CD4-positive, alpha-beta T cell treated with Interleukin-15 for 1 hour (primary cell): ENCODE results near the gene COL26A1.
"Not testable (repeated sequence)": the region's sequence is repeated elsewhere in the genome, so short reads cannot be mapped to it uniquely, and the experiment has no call there.

Experiments used
- DNase-seq: peaks from one replicate; pipeline ENCODE4 v3.0.0-alpha.2; 2020

The COL26A1 gene

DNA sequence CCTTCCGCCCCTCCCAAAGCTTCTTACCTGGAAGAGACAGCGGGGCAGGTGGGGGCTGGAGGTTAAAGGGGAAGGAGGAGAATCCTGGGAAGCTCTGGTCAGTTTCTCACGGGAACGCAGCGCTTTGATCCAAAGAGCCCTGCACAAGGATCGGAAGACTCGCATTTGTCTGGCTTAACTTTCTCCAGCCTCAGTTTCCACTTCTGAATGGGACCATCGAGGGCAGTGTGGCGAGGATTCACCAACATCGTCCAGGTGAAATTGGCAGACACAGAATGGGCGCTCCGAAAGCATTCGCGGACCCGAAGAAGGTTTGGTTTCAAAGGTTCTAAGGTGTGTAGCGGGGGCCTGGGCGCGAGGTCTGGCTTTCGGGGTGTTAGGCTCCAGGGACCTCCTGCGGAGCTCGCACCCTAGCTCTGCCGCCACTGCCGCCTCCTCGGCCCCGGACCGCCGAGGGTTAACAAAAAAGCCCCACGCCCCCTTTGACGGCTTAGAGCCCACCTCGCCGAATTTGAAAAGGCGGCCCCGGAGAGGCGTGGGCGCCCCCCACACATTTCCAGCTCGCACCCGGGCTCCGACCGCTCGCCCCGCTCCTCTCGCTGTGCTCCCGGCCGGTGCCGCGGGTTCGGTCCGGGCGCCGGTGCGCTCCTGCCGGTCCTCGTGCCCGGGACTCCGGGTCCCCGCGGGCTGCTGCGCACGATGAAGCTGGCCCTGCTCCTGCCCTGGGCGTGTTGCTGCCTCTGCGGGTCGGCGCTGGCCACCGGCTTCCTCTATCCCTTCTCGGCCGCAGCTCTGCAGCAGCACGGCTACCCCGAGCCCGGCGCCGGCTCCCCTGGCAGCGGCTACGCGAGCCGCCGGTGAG lies at the start of gene COL26A1:
Gene COL26A1 (plus strand): TSS at position 542 of the 862 bp plus-strand sequence. CDS start 158 bp downstream, at position 700.
- DNase-seq: no peak

DNA sequence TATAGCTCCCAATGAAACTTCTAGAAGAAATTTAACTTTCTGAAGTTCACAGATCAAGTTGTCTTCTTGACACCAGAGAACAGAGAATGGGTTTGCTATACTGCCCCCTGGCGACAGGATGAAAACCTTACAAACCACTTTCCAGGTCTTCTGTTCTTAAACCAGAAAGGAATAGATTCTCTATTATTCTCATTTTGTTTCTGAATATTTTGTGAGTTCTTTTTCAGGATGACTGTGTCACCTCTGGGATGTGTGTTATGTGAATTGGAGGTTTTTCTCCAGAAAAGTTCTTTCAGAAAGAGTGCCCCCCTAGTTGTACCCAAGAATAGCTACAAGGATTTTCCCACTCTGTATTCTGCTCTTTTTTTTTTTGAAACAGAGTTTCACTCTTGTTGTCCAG lies 47.3 kb upstream of the COL26A1 start:
- peak; percentile 41 for DNase-seq

DNA sequence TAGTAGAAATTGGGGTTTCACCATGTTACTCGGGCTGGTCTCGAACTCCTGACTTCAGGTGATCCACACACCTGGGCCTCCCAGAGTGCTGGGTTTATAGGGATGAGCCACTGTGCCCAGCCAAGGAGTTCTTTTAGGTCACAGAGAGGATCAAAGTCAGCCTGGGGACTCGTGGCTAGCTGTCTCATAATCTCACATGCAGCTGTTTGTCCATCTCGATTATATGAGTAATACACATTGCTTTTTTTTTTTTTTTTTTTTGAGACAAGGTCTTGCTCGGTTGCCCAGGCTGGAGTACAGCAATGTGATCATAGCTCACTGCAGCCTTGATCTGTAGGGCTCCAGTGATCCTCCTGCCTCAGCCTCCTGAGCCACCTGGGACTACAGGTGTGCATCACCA lies 43.3 kb upstream of the COL26A1 start:
- DNase-seq: no peak

DNA sequence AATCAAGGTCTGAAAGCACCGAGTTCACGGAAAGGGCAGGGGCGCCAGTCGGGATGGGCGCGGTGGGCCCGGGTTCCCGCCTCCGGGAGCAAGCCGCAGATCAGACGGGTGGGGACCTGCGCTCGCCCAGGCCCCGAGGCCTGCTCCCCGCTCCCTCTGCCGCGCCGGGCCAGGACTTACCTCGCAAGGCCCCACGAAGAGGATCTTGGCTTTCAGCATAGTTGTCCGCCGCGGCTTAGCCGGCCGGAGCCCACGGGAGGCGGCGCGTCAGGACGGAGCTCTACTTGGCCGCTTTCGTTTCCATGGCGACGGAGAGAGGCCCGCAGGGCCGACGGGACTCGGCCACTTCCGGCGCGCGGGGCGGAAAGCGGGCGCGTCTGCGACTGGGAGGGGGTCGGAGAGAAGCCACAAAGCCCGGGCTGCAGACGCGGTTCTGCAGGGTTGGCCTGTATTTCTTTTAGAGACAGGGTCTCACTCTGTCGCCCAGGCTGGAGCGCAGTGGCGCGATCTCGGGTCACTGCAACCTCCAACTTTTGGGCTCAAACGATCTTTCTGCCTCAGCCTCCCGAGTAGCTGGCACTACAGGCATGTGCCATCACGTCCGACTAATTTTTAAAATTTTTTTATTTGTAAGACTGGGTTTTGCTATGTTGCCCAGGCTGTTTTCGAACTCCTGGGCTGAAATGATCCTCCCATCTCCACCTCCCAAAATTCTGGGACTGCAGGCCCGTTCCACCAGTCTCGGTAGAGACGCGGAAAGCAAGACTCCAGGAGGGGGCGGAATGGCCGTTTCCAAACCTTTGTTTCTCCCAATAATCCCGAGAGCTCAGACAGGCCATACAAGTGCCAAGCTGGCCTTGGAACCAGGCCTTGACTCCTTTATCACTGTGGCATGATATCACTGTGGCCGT lies 40.9 kb upstream of the COL26A1 start, which contains the start of gene IFT22:
Gene IFT22 (minus strand): TSS at position 322 of the 911 bp plus-strand sequence. CDS start 103 bp downstream, at position 219.
- peak; percentile 89 for DNase-seq

DNA sequence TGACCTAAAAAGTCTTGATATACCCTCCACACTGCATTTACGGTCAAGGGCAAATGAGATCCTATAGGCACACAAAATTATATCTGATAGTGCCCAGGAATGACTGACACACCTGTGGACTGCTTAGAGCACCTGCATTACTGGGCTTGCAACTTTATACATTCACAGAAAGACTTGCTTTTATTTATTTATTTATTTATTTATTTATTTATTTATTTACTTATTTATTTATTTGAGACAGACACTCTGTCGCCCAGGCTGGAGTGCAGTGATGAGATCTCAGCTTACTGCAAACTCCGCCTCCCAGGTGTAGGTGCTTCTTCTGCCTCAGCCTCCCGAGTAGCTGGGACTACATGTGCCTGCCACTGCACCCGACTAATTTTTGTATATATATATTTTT lies 34.5 kb upstream of the COL26A1 start:
- no peak for DNase-seq

DNA sequence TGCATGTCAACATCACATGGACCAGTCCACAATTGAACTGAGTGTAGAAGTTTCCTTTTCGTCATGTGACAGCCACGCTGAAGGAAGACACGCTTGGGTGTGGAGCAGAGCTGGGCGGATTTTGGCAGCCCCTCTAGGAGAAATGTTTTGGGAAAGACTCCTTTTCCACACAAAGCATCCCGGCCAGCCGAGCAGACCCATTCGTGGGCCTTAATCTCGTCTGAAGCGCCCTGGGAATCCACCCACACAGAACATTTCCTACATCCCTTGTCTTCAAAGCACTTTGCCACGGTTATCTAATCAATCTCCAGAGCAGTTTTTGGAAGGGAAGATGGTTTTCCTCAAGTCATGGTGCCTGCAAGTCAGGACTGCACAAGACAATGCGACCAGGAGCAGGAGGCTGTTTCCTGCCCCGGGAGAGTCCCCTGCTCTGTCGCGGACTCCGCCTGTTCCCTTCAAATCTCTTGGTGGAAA lies 32.6 kb upstream of the COL26A1 start:
- DNase-seq: no peak

DNA sequence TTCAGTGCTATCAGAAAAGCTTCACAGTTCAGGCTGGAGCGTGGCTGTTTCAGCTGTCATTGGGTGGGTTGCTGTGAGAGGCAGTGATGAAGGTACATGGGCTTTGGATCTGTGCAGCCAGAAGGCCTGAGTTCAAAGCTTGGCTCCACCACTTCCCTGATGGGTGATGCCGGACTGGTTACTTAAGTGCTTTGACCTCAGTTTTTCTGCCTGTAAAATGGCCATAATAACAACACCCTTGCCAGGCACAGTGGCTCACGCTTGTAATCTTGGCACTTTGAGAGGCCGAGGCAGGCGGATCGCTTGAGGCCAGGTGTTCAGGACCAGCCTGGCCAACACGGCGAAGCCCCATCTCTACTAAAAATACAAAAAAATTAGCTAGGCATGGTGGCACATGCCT lies 30.6 kb upstream of the COL26A1 start:
- DNase-seq: no peak

DNA sequence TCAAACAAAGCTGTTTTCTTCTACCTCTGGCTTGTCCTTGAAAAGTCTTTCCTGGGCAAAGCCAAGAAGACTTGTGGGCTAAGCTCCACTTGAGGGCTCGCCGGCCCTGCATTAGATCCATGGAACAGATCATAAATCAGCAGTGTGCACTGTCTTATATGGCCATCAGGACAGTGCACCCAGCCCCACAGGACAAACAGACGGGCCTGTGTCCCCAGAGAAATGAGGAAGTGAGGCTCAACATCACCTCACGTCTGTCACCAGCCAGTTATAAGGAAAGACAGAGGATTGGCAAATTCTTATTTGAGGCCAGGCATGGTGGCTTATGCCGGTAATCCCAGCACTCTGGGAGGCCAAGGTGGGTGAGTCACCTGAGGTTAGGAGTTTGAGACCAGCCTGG lies 28.8 kb upstream of the COL26A1 start:
- DNase-seq: no peak

DNA sequence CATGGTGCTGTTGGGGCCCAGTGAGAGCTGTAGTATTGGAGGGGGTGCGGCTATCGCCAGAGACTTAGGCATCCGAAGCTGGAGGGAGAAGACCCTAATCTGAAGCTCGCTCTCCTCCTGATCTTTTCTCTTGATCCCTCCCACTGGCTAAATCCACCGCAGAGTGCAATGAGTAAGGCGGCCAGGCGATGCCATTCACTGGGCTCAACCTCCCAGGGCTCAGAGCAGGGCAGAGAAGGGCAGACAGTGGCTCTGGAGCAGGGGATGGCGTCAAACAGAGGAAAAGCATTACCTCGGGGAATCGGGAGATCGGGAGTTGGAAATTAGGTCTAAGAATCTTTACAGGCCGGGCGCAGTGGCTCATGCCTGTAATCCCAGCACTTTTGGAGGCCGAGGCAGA lies 22.3 kb upstream of the COL26A1 start:
- no peak for DNase-seq

DNA sequence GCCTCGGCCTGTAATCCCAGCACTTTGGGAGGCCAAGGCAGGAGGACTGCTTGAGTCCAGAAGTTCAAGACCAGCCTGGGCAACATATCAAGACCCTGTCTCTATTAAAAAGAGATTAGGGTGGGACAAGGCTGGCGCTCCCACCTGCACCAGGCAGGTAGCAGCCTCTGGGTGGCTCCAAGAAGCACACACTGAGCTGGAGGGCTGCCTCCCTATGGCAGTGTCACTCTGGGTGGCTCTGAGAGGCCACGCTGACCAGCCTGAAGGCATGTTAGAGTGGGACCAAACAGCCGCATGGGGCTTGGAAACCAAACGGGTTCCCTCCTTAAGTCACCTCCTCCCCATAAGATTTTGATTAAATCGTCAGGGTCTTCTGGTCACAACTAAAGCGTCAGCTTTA lies 19.8 kb upstream of the COL26A1 start:
- no peak for DNase-seq

DNA sequence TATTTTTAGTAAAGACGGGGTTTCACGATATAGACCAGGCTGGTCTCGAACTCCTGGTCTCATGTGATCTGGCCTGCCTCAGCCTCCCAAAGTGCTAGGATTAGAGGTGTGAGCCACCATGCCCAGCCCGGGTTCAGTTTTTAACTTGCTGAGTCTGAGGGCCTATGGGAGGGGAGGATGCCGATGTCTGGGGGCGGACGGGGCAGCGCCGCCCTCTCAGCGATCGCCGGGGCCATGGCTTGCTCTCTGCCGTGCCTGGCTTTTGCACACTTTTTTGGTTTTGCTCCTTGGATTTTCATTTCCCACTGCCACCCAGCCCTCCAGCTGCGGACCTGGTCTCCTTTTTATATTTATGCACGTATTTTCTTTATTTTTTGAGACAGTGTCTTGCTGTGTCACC lies 15.2 kb upstream of the COL26A1 start:
- DNase-seq: no peak

DNA sequence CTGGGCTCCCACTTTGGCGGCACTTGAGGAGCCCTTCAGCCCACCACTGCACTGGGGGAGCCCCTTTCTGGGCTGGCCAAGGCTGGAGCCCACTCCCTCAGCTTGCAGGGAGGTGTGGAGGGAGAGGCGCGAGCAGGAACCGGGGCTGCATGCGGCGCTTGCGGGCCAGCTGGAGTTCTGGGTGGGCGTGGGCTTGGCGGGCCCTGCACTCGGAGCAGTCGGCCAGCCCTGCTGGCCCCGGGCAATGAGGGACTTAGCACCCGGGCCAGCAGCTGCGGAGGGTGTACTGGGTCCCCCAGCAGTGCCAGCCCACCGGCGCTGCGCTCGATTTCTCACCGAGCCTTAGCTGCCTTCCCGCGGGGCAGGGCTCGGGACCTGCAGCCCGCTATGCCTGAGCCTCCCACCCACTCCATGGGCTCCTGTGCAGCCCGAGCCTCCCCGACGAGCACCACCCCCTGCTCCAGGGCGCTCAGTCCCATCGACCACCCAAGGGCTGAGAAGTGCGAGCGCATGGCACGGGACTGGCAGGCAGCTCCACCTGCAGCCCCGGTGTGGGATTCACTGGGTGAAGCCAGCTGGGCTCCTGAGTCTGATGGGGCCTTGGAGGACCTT lies 14.1 kb upstream of the COL26A1 start:
- DNase-seq: not testable (repeated sequence)

DNA sequence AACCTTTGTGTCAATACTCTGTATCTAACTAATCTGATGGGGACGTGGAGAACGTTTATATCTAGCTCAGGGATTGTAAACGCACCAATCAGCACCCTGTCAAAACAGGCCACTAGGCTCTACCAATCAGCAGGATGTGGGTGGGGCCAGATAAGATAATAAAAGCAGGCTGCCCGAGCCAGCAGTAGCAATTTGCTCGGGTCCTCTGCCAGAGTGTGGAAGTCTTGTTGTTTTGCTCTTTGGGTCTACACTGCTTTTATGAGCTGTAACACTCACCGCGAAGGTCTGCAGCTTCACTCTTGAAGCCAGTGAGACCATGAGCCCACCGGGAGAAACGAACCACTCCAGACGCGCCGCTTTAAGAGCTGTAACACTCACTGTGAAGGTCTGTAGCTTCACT lies 13.4 kb upstream of the COL26A1 start:
- DNase-seq: not testable (repeated sequence)

DNA sequence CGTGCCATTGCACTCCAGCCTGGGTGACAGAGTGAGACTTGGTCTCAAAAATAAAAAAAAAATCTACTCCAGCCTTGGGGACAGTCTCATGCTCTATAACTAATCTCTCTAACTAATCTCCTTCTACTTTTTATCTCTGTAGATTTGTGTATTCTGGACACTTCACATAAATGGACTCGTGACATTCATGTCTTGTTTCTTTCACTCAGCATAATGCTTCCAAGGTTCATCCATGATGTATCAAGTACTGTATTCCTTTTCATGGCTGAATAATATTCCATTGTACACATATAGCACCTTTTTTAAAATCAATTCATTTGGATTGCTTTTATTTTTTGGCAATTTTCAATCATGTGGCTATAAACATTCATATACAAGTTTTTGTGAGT lies 9.8 kb upstream of the COL26A1 start:
- no peak for DNase-seq

DNA sequence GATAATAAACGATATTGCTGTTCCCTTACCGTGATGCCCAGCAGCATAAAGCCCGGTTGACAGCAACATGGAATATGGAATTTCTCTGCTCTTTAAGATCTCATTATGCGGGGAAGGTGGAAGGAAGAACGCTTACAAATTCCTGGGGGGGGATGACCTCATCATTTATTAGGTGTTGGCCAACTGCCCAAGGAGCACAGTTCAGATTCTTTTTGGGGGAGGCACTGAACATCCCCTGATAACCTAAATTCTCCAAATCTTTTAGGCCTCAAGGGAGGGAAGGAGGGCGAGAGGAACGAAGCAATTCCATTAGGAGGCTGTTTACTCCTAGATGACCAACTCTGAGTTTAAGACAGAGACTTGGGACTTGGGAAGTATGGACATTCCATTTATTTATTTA lies 5.2 kb upstream of the COL26A1 start:
- DNase-seq: no peak

DNA sequence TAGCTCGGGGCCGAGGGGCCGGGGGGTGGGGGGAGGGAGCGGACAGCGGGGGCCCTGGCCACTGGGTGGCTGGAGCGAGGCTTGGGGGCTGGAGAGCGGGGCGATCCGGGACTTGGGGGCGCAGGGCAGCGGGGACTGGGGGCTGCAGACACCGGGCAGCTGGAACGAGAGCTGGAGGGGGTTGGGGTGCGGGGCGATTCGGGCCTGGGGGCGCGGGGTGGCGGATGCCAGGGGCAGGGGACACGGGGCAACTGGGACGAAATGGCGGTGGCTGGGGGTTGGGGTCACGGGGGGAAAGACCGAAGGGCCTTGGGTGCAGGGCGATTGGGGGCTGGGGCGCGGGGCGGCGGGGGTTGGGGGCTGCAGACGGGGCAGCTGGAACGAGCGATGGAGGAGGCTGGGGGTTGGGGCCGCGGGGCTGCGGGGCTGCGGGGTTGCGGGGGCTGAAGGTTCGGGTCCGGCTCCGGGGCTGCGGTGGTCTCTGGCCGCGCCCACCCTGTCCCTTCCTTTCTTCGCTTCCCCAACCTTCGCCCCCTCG lies 590 bp downstream of the COL26A1 start:
- DNase-seq: no peak

DNA sequence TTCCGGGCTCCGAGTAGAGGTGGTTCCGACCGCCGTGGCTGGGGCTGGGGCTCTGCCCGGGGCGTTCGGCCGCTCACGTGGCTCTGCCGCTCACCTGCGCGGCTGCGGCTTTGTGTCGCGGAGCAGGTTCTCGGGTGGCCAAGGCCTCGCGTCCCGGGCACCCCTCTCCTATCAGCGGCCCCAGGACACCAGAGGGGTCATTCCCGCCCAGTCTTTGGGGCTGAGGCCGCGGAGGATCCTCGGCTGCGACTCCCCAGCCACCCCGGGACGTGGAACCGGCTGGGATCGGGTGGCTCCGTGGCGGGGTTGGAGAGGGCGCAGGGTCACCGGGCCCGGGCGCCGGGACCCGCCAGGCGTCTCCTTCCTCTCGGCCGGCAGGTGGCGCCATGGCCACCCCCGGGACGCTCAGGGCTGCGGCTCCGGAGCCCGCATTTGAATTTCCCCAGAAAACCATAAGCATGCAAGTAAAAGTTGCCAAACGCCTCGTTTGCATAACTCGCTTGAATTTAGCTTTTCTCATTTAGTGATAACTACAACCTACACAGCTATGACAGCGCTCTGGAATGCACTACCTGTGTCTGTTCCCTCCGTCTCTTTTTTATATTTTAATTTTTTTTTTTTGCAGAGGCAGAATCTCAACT lies 1.2 kb downstream of the COL26A1 start:
- DNase-seq: peak; percentile 60

DNA sequence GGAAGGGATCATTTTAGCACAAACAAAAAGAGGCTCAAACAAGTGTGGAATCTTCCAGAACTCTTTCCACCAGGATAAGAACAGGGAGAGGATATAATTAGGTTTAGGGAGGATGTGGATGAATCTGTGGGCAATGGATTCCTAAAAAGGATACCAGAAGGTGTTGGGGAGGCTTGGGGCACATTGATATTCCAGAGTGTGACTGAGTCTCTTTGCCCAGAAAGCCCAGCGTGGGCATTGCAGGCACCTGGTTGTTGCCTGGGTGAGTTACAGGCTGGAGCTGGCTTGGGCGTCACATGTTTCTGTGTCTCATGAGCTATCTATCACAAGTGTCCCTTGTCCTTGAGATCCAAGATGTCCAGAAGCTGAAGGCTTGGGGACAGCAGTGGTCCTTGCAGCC lies 3.3 kb downstream of the COL26A1 start:
- DNase-seq: no peak

DNA sequence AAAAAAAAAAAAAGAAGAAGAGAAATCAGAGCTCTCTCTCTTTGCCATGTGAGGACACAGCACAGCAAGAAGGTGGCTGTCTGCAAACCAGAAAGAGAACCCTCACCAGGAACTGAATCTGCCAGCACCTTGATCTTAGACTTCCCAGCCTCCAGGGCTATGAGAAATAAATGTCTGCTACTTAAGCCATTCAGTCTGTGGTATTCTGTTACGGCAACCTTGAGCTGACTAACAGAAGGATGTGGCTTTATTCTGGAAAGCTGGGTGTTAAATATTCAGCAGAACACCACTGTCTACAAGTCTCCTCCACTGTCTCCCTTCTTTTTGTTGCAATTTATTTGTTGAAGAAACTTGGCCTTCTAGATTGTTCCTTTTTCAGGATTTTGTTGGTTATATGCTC lies 5.0 kb downstream of the COL26A1 start:
- DNase-seq: no peak

DNA sequence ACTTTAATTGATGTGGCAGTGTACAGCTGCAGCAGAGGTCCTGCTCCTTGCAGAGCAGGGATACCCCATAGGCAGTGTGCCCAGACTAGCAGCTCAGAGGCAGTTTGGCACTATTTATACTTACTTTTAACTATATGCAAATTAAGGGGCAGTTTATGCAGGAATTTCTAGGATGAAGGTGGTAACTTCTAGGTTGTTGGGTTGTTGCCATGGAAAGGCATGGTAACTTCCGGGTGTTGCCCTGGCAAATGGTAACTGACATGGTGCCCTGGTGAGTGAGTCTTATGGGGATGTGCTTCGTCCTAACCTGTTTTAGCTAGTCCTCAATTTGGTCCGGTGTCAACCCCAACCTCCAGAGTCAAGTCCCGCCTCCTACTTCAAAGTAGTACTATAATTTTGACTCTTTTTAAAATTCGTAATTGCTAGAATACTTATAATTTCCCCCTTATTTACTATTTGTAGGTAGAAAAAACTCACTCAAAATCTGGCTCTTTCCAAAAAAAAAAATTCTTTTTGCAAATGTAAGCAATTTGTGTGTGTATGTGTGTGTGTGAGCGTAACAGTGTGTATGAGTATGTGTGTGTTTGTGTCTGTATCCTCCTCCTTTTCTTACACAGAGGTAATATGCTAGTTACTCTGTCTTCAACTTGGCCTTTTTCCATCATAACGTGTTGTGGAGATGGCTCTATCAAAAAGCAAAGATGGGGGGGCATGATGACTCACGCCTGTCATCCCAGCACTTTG lies 5.9 kb downstream of the COL26A1 start:
- DNase-seq: no peak

DNA sequence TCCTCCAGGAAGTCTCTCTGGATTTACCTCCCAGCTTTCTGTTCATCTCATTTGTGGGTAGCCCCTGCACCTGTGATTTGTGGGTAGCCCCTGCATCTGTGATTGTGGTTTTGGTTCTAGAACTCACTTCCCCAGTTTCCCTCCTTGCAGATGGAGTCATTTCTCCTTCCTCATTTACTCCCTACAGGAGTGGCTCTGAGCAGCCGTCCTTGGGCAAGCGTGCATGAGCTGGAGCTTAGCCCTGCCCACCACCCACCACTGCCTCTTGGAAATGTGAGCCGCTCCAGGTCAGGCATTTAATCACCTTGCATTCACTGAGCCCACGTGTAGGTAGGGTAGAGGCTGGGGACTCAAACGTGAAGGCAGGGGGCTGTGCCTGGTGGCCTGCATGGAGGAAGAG lies 8.2 kb downstream of the COL26A1 start:
- no peak for DNase-seq
